Activated T-helper 17 cell treated with anti-CD3 and anti-CD28 coated beads, Interleukin-2, amount 50 U/mL, for 72 hours (primary cell): ENCODE measurements around the gene ADAM12. TPM values are rescaled to one million over a fixed set of nuclear protein-coding genes. Genes with fewer than 3 reads are reported as not detected.
"Not testable (repeated sequence)": the region's sequence is repeated elsewhere in the genome, so short reads cannot be mapped to it uniquely, and the experiment has no call there.

ENCODE experiments used
- ATAC-seq: fragments of 150-1000 bp; cut with Tn5 transposase; replicated peaks from 2 replicates; pipeline ENCODE4 v1.10.0; 2021; ENCODE audit warnings: mild to moderate bottlenecking, moderate library complexity
- H3K27ac Mint-ChIP-seq: one replicate; pipeline ENCODE4 v1.8.0; 2022; ENCODE audit warnings: mixed read lengths
- H3K27me3 Mint-ChIP-seq: one replicate; pipeline ENCODE4 v1.8.0; 2022; ENCODE audit warnings: mixed read lengths
- H3K36me3 Mint-ChIP-seq: one replicate; pipeline ENCODE4 v1.8.0; 2022; ENCODE audit warnings: low read depth, mild to moderate bottlenecking, mixed read lengths
- H3K4me1 Mint-ChIP-seq: one replicate; pipeline ENCODE4 v1.8.0; 2022; ENCODE audit warnings: mixed read lengths
- H3K4me3 Mint-ChIP-seq: one replicate; pipeline ENCODE4 v1.8.0; 2022; ENCODE audit warnings: mild to moderate bottlenecking, mixed read lengths
- H3K9me3 Mint-ChIP-seq: one replicate; pipeline ENCODE4 v1.8.0; 2022; ENCODE audit warnings: mixed read lengths
- total RNA-seq, 2 donors: library from RNA; stranded (reverse); gene quantifications; one replicate each; pipeline ENCODE4 v1.2.3, GENCODE V29; 2022

The ADAM12 gene
- total RNA-seq, 2 donors from 2014 or later = 8.4 to 25.5 TPM

- H3K4me3 Mint-ChIP-seq = no peak overlapping the region
These were observed 334.1 kb downstream of the ADAM12 start for GRCh38 chr10:126054191-126054590.

GRCh38 chr10:126052171-126052570, 336.1 kb downstream of the ADAM12 start:
- ATAC-seq = no peak
- Mint-ChIP-seq H3K4me1 (no peaks in the 10 kb centered on the region), H3K36me3 (no peaks in the 10 kb centered on the region), H3K4me3 (no peak overlapping the region), H3K9me3 (no peaks in the 10 kb centered on the region), H3K27me3 (no peaks in the 10 kb centered on the region), H3K27ac (no peak overlapping the region)

More at GRCh38 chr10:126054191-126054590, 334.1 kb downstream of the ADAM12 start:
- Mint-ChIP-seq H3K36me3 (no peaks in the 10 kb centered on the region), H3K9me3 (no peaks in the 10 kb centered on the region), H3K4me1 (no peaks in the 10 kb centered on the region), H3K27ac (no peak overlapping the region), H3K27me3 (no peaks in the 10 kb centered on the region)
- ATAC-seq = no peak

- no peaks in the 10 kb centered on the region for H3K36me3 Mint-ChIP-seq
- H3K27ac Mint-ChIP-seq = no peak overlapping the region
- no peaks in the 10 kb centered on the region for H3K27me3 Mint-ChIP-seq
- no peaks in the 10 kb centered on the region for H3K9me3 Mint-ChIP-seq
- no peaks in the 10 kb centered on the region for H3K4me1 Mint-ChIP-seq
- H3K4me3 Mint-ChIP-seq = no peak overlapping the region
- no peak for ATAC-seq
These were observed 338.2 kb downstream of the ADAM12 start for GRCh38 chr10:126049759-126050700.

GRCh38 chr10:126047749-126048148, 340.5 kb downstream of the ADAM12 start:
- H3K4me3 Mint-ChIP-seq, H3K27ac Mint-ChIP-seq, H3K9me3 Mint-ChIP-seq, H3K27me3 Mint-ChIP-seq, ATAC-seq, H3K36me3 Mint-ChIP-seq, H3K4me1 Mint-ChIP-seq: not testable (repeated sequence)

GRCh38 chr10:126046831-126047230, 341.4 kb downstream of the ADAM12 start:
- Mint-ChIP-seq H3K27me3 (no peaks in the 10 kb centered on the region), H3K4me3 (no peak overlapping the region), H3K4me1 (peaks cover 7% of the 10 kb centered on the region), H3K36me3 (no peaks in the 10 kb centered on the region), H3K27ac (no peak overlapping the region), H3K9me3 (no peaks in the 10 kb centered on the region)
- ATAC-seq = no peak

GRCh38 chr10:126045861-126046260, 342.4 kb downstream of the ADAM12 start:
- H3K4me1 Mint-ChIP-seq = peaks cover 12% of the 10 kb centered on the region
- no peak overlapping the region for H3K27ac Mint-ChIP-seq
- no peaks in the 10 kb centered on the region for H3K36me3 Mint-ChIP-seq
- no peaks in the 10 kb centered on the region for H3K27me3 Mint-ChIP-seq
- no peaks in the 10 kb centered on the region for H3K9me3 Mint-ChIP-seq
- no peak for ATAC-seq
- H3K4me3 Mint-ChIP-seq = no peak overlapping the region

GRCh38 chr10:126043389-126043788, 344.9 kb downstream of the ADAM12 start:
- no peak for ATAC-seq
- Mint-ChIP-seq H3K27me3 (no peaks in the 10 kb centered on the region), H3K27ac (no peak overlapping the region), H3K4me3 (no peak overlapping the region), H3K36me3 (no peaks in the 10 kb centered on the region), H3K4me1 (peaks cover 12% of the 10 kb centered on the region), H3K9me3 (no peaks in the 10 kb centered on the region)

- Mint-ChIP-seq H3K9me3 (no peaks in the 10 kb centered on the region), H3K4me1 (peaks cover 12% of the 10 kb centered on the region), H3K4me3 (no peak overlapping the region), H3K27me3 (no peaks in the 10 kb centered on the region), H3K36me3 (no peaks in the 10 kb centered on the region), H3K27ac (peak overlapping the region; percentile 97)
- no peak for ATAC-seq
These were observed 345.4 kb downstream of the ADAM12 start for GRCh38 chr10:126042906-126043305.

- no peaks in the 10 kb centered on the region for H3K27me3 Mint-ChIP-seq
- H3K9me3 Mint-ChIP-seq = no peaks in the 10 kb centered on the region
- no peaks in the 10 kb centered on the region for H3K36me3 Mint-ChIP-seq
- peak overlapping the region; percentile 97 for H3K27ac Mint-ChIP-seq
- peaks cover 12% of the 10 kb centered on the region for H3K4me1 Mint-ChIP-seq
- no peak for ATAC-seq
- H3K4me3 Mint-ChIP-seq = peak overlapping the region; percentile 62
These were observed 345.9 kb downstream of the ADAM12 start for GRCh38 chr10:126042354-126042753.

GRCh38 chr10:126041804-126042231, 346.5 kb downstream of the ADAM12 start:
- Mint-ChIP-seq H3K27ac (peak overlapping the region; percentile 97), H3K4me3 (peak overlapping the region; percentile 62)

GRCh38 chr10:126041117-126041516, 347.2 kb downstream of the ADAM12 start:
- Mint-ChIP-seq H3K27ac (peak overlapping the region; percentile 97), H3K27me3 (no peaks in the 10 kb centered on the region)
- ATAC-seq = no peak

More at GRCh38 chr10:126041804-126042231, 346.5 kb downstream of the ADAM12 start:
- Mint-ChIP-seq H3K27me3 (no peaks in the 10 kb centered on the region), H3K9me3 (no peaks in the 10 kb centered on the region), H3K36me3 (no peaks in the 10 kb centered on the region), H3K4me1 (peaks cover 12% of the 10 kb centered on the region)
- peak; percentile 98 for ATAC-seq

GRCh38 chr10:126037946-126038345, 350.3 kb downstream of the ADAM12 start:
- H3K27ac Mint-ChIP-seq = no peak overlapping the region
- no peak overlapping the region for H3K4me3 Mint-ChIP-seq
- peaks cover 6% of the 10 kb centered on the region for H3K9me3 Mint-ChIP-seq
- peaks cover 5% of the 10 kb centered on the region for H3K36me3 Mint-ChIP-seq
- no peak for ATAC-seq
- no peaks in the 10 kb centered on the region for H3K27me3 Mint-ChIP-seq
- peaks cover 12% of the 10 kb centered on the region for H3K4me1 Mint-ChIP-seq

More at GRCh38 chr10:126041117-126041516, 347.2 kb downstream of the ADAM12 start:
- H3K9me3 Mint-ChIP-seq = no peaks in the 10 kb centered on the region
- H3K4me3 Mint-ChIP-seq = peak overlapping the region; percentile 62
- H3K4me1 Mint-ChIP-seq = peaks cover 12% of the 10 kb centered on the region
- no peaks in the 10 kb centered on the region for H3K36me3 Mint-ChIP-seq

- peaks cover 4% of the 10 kb centered on the region for H3K4me1 Mint-ChIP-seq
- H3K9me3 Mint-ChIP-seq = peaks cover 6% of the 10 kb centered on the region
- H3K4me3 Mint-ChIP-seq = no peak overlapping the region
- no peak for ATAC-seq
- H3K27me3 Mint-ChIP-seq = no peaks in the 10 kb centered on the region
- no peak overlapping the region for H3K27ac Mint-ChIP-seq
- H3K36me3 Mint-ChIP-seq = peaks cover 5% of the 10 kb centered on the region
These were observed 351.8 kb downstream of the ADAM12 start for GRCh38 chr10:126036515-126036914.

- peaks cover 6% of the 10 kb centered on the region for H3K9me3 Mint-ChIP-seq
- peaks cover 9% of the 10 kb centered on the region for H3K36me3 Mint-ChIP-seq
- H3K4me1 Mint-ChIP-seq = no peaks in the 10 kb centered on the region
- no peak for ATAC-seq
- H3K27ac Mint-ChIP-seq = no peak overlapping the region
- no peak overlapping the region for H3K4me3 Mint-ChIP-seq
- H3K27me3 Mint-ChIP-seq = no peaks in the 10 kb centered on the region
These were observed 353.7 kb downstream of the ADAM12 start for GRCh38 chr10:126034586-126034985.

- ATAC-seq = no peak
- no peak overlapping the region for H3K4me3 Mint-ChIP-seq
- peaks cover 21% of the 10 kb centered on the region for H3K9me3 Mint-ChIP-seq
- no peaks in the 10 kb centered on the region for H3K27me3 Mint-ChIP-seq
- no peak overlapping the region for H3K27ac Mint-ChIP-seq
- peaks cover 12% of the 10 kb centered on the region for H3K36me3 Mint-ChIP-seq
- H3K4me1 Mint-ChIP-seq = no peaks in the 10 kb centered on the region
These were observed 358.3 kb downstream of the ADAM12 start for GRCh38 chr10:126029999-126030398.
